Spleen (tissue), 11 donors: ENCODE measurements around the gene CNPY1. TPM values are rescaled to one million over a fixed set of nuclear protein-coding genes. Genes with fewer than 3 reads are reported as not detected.
A peak's percentile ranks its signal among the peaks of the same experiment; 100 is the strongest.

Source experiments
- DNase-seq: peaks from one replicate; pipeline ENCODE4 v3.0.0-alpha.2; 2020
- H3K27ac ChIP-seq, 8 donors: fragments of 200-600 bp; sonication (generic) in 7 of 8; 1 replicate in 4 of 8; 2 replicates in 4 of 8; pipeline versions ENCODE4 v1.5.0 to v1.8.0; 2016 to 2021; ENCODE audit warnings: inconsistent platforms in 4 of 8, mild to moderate bottlenecking in 4 of 8, moderate library complexity in 1 of 8
- H3K27me3 ChIP-seq, 7 donors: fragments of 200-600 bp; sonication (generic) in 6 of 7; replicated peaks in 1 of 7; 1 replicate in 4 of 7; 2 replicates in 3 of 7; pipeline versions ENCODE4 v1.5.0 to v1.8.0; 2016 to 2021; ENCODE audit warnings: inconsistent platforms in 3 of 7, mild to moderate bottlenecking in 1 of 7
- H3K36me3 ChIP-seq, 6 donors: fragments of 200-600 bp; sonication (generic) in 5 of 6; 1 replicate in 4 of 6; 2 replicates in 2 of 6; pipeline versions ENCODE4 v1.5.0 to v1.8.0; 2016 to 2021; ENCODE audit warnings: inconsistent platforms in 2 of 6
- H3K4me1 ChIP-seq, 6 donors: fragments of 200-600 bp; sonication (generic) in 5 of 6; 1 replicate in 3 of 6; 2 replicates in 3 of 6; pipeline versions ENCODE4 v1.5.0 to v1.8.0; 2016 to 2021; ENCODE audit warnings: inconsistent platforms in 3 of 6
- H3K4me3 ChIP-seq, 8 donors: fragments of 200-600 bp; sonication (generic) in 7 of 8; 1 replicate in 4 of 8; 2 replicates in 4 of 8; pipeline versions ENCODE4 v1.5.0 to v1.8.0; 2016 to 2021; ENCODE audit warnings: inconsistent platforms in 4 of 8, mild to moderate bottlenecking in 4 of 8, moderate library complexity in 2 of 8
- H3K9me3 ChIP-seq, 8 donors: fragments of 200-600 bp; sonication (generic) in 7 of 8; 1 replicate in 4 of 8; 2 replicates in 4 of 8; pipeline versions ENCODE4 v1.5.0 to v1.8.0; 2016 to 2021; ENCODE audit warnings: inconsistent platforms in 4 of 8
- CTCF ChIP-seq, 11 experiments: fragments of 200-600 bp in 7 of 11; fragments of 450-650 bp in 4 of 11; sonication (generic) in 4 of 11; IDR thresholded peaks in 8 of 11; conservative IDR thresholded peaks in 3 of 11; 1 replicate in 7 of 11; 2 replicates in 4 of 11; pipeline versions ENCODE4 v1.4.0 to v1.8.0; 2016 to 2021; ENCODE audit warnings: antibody characterized with exemption in 11 of 11, inconsistent platforms in 4 of 11, mild to moderate bottlenecking in 1 of 11
- POLR2A ChIP-seq, 3 donors: fragments of 450-650 bp; IDR thresholded peaks; one replicate each; pipeline ENCODE4 v1.5.1; 2017; ENCODE audit warnings: antibody characterized with exemption in 3 of 3, mild to moderate bottlenecking in 1 of 3
- POLR2AphosphoS5 ChIP-seq, 3 donors: sonication (generic); formaldehyde crosslinking; IDR thresholded peaks; one replicate each; pipeline ENCODE4 v1.5.1; 2017; ENCODE audit warnings: antibody characterized with exemption in 3 of 3
- WGBS, 5 donors: extraction: QIAGEN DNeasy Blood & Tissue Kit in 3 of 5; methylation state at CpG; one replicate each; pipeline versions ENCODE4 v1.1.5 to v1.1.7; 2013 to 2018; 5-methylcytosine and 5-hydroxymethylcytosine counted together
- intact Hi-C: fragments of 100-400 bp; cut with DNase I; formaldehyde crosslinking; loops from one replicate; pipeline ENCODE4 v1.15.0; 2023; ENCODE audit warnings: low total_unique reads
- polyA plus RNA-seq, 3 donors: library from polyadenylated mRNA; stranded (reverse); fragments of 200-250 nt; gene quantifications; one replicate each; pipeline ENCODE4 v1.2.1, GENCODE V29; 2013
- total RNA-seq, 7 donors: library from RNA; depleted of rRNA in 3 of 7; stranded (reverse); fragments of >200 nt in 3 of 7; fragmentation: NEBNext Ultra II Directional in 4 of 7; extraction: Animal tissue kit (Norgen Biotek cat#: 25700) in 4 of 7; gene quantifications; one replicate each; pipeline versions ENCODE4 v1.1.0 to v1.2.1, GENCODE V29; 2016 to 2021
- donor health status: healthy with polysubstance abuse.
- donor health status: DM: no; HTN: no; CAD: no; lungs with moderate emphysema.
- donor health status: DM: no; HTN: no; CAD: no.
- donor health status: Bipolar disorder and iron deficiency.
- donor health status: healthy.
- donor health status: DM: no; HTN: no; CAD: no.
- donor health status: DM: yes; HTN: yes; CAD: no.

Gene CNPY1
- total and polyA plus RNA-seq, 10 donors = not detected

- Histone ChIP-seq H3K27ac (no peak overlapping the region), H3K4me3 (no peak overlapping the region), H3K9me3 (no peaks in the 10 kb centered on the region), H3K36me3 (no peaks in the 10 kb centered on the region), H3K4me1 (peaks cover 12 to 38% (median 34%) of the 10 kb centered on the region in 6 donors), H3K27me3 (peaks cover 33 to 100% (median 100%) of the 10 kb centered on the region in 7 donors)
- intact Hi-C loops = loop anchor here (10.0 kb wide), 1 partner anchor 90 kb away; no protein-coding TSS in a partner anchor
- DNase-seq = peak; percentile 56
- no peak for TF ChIP-seq CTCF (IDR thresholded peaks at IDR 0.05 in 8 of 11, conservative IDR thresholded peaks at IDR 0.05 in 3 of 11)
- no peak for TF ChIP-seq POLR2A (IDR thresholded peaks at IDR 0.05)
- TF ChIP-seq POLR2AphosphoS5 (IDR thresholded peaks at IDR 0.05) = no peak
- WGBS, 5 donors = 8 to 13% (median 9%) methylated on average over 32 to 33 of the region's 33 CpGs
Observed at GRCh38 chr7:155464948-155465739, 81.2 kb downstream of the CNPY1 start.

GRCh38 chr7:155464183-155464582, 82.2 kb downstream of the CNPY1 start:
- peak; percentile 15 for DNase-seq
- intact Hi-C loops = loop anchor here (10.0 kb wide), 1 partner anchor 89 kb away; no protein-coding TSS in a partner anchor
- H3K27ac ChIP-seq = no peak overlapping the region
- peaks cover 28 to 100% (median 100%) of the 10 kb centered on the region in 7 donors for H3K27me3 ChIP-seq
- peaks cover 12 to 45% (median 39%) of the 10 kb centered on the region in 6 donors for H3K4me1 ChIP-seq
- H3K36me3 ChIP-seq = no peaks in the 10 kb centered on the region
- no peaks in the 10 kb centered on the region for H3K9me3 ChIP-seq
- 9 to 19% (median 16%) methylated on average over 6 of the region's 6 CpGs for WGBS, 5 donors
- no peak overlapping the region for H3K4me3 ChIP-seq
- TF ChIP-seq POLR2AphosphoS5 (IDR thresholded peaks at IDR 0.05) = no peak
- TF ChIP-seq CTCF (IDR thresholded peaks at IDR 0.05 in 8 of 11, conservative IDR thresholded peaks at IDR 0.05 in 3 of 11) = no peak

DNA sequence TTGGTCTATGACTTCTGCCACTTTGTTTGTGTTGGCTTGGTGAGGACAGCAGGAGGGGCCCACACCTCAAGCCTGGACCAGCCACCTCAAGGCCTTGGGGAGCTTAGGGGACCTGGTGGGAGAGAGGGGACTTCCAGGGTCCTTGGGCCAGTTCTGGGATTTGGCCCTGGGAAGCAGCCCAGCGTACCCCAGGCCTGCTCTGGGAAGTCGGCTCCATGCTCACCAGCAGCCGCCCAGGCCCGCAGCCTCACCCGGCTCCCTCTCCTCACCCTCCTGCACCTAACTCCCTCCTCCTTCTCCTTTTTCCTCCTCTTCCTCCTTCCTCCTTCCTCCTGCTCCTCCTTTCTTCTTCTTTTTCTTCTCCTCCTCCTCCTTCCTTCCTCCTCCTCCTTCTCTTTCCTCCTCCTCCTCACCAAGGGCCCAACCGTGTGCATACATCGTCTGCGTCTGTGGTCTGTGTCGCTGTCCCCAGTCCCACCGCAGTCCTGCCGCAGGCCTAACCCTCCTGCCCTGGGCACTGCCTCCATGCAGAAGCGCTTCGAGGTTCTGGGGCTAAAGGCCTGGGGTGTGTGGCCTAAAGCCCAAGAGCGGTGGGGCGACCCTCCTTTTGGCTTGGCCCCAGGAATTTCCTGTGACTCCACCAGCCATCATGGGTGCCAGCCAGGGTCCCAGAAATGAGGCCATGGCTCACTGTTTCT, 83.1 kb downstream of the CNPY1 start:
- DNase-seq = peak; percentile 54
- H3K27ac ChIP-seq = no peak overlapping the region
- WGBS, 5 donors = 6 to 17% (median 11%) methylated on average over 15 of the region's 15 CpGs

More for the DNA sequence above, 83.1 kb downstream of the CNPY1 start:
- Histone ChIP-seq H3K36me3 (no peaks in the 10 kb centered on the region), H3K9me3 (no peaks in the 10 kb centered on the region), H3K4me3 (no peak overlapping the region), H3K27me3 (peaks cover 28 to 100% (median 100%) of the 10 kb centered on the region in 7 donors), H3K4me1 (peaks cover 14 to 49% (median 43%) of the 10 kb centered on the region in 6 donors)
- TF ChIP-seq CTCF (IDR thresholded peaks at IDR 0.05 in 8 of 11, conservative IDR thresholded peaks at IDR 0.05 in 3 of 11) (no peak), POLR2A (IDR thresholded peaks at IDR 0.05) (no peak), POLR2AphosphoS5 (IDR thresholded peaks at IDR 0.05) (no peak)
- intact Hi-C loops = loop anchor here (10.0 kb wide), 1 partner anchor 88 kb away; no protein-coding TSS in a partner anchor
